Endodermal cell (in vitro differentiated cells): ENCODE results near the gene CGREF1. TPM values are rescaled to one million over a fixed set of nuclear protein-coding genes. Genes with fewer than 3 reads are reported as not detected.

Experiments used
- DNase-seq: peaks from one replicate; pipeline ENCODE4 v3.0.0-alpha.2; 2017
- H3K27ac ChIP-seq: 2 replicates; pipeline ENCODE4 v1.5.1; 2013; ENCODE audit warnings: mild to moderate bottlenecking, low read depth, low read length, moderate library complexity
- H3K27me3 ChIP-seq: 2 replicates; pipeline ENCODE4 v1.6.1; 2013; ENCODE audit warnings: mild to moderate bottlenecking, low read length, moderate library complexity; ENCODE audit not compliant: insufficient read depth, control insufficient read depth, poor library complexity, severe bottlenecking
- H3K36me3 ChIP-seq: 2 replicates; pipeline ENCODE4 v1.7.0; 2013; ENCODE audit warnings: mild to moderate bottlenecking, low read length, moderate library complexity; ENCODE audit not compliant: control insufficient read depth, insufficient read depth
- H3K4me1 ChIP-seq: one replicate; pipeline ENCODE4 v1.7.0; 2013; ENCODE audit warnings: low read length; ENCODE audit not compliant: control insufficient read depth, insufficient read depth
- H3K4me3 ChIP-seq: 2 replicates; pipeline ENCODE4 v1.5.1; 2013; ENCODE audit warnings: mild to moderate bottlenecking, low read length, moderate library complexity
- H3K9ac ChIP-seq: 2 replicates; pipeline ENCODE4 v1.6.1; 2013; ENCODE audit warnings: mild to moderate bottlenecking, low read length, moderate library complexity; ENCODE audit not compliant: poor library complexity, severe bottlenecking; ENCODE audit errors: extremely low read depth
- H3K9me3 ChIP-seq: 2 replicates; pipeline ENCODE4 v1.6.1; 2013; ENCODE audit warnings: mild to moderate bottlenecking, low read length, moderate library complexity; ENCODE audit not compliant: control insufficient read depth
- H3K27ac Mint-ChIP-seq: 2 replicates; pipeline ENCODE4 v1.8.0; 2020; ENCODE audit warnings: mixed read lengths
- H3K27me3 Mint-ChIP-seq: 2 replicates; pipeline ENCODE4 v1.8.0; 2021; ENCODE audit warnings: mild to moderate bottlenecking, mixed read lengths; ENCODE audit not compliant: insufficient read depth
- H3K36me3 Mint-ChIP-seq: 2 replicates; pipeline ENCODE4 v1.8.0; 2020; ENCODE audit warnings: low read depth, mixed read lengths
- H3K4me1 Mint-ChIP-seq: 2 replicates; pipeline ENCODE4 v1.8.0; 2020; ENCODE audit warnings: mixed read lengths
- H3K4me3 Mint-ChIP-seq: 2 replicates; pipeline ENCODE4 v1.8.0; 2020; ENCODE audit warnings: mild to moderate bottlenecking, moderate library complexity, mixed read lengths
- H3K9me3 Mint-ChIP-seq: 2 replicates; pipeline ENCODE4 v1.8.0; 2020; ENCODE audit warnings: mild to moderate bottlenecking, mixed read lengths
- WGBS, 2 experiments: methylation state at CpG; one replicate each; pipeline versions ENCODE4 v1.1.5 to v1.1.7; 2013; ENCODE audit warnings: missing lambda C conversion rate in 2 of 2, mixed read lengths in 1 of 2; ENCODE audit not compliant: insufficient coverage in 1 of 2, insufficient read length in 1 of 2; 5-methylcytosine and 5-hydroxymethylcytosine counted together
- total RNA-seq, 2 donors: library from RNA; stranded (reverse); fragmentation: NEBNext Ultra II Directional in 1 of 2; extraction: Animal tissue kit (Norgen Biotek cat#: 25700) in 1 of 2; gene quantifications; 2 replicates in 1 of 2; 3 replicates in 1 of 2; pipeline ENCODE4 v1.2.1, GENCODE V29; 2021
- TF ChIP-seq, protein P1 (sequence below): fragments of 200-600 bp; sonication (generic); conservative IDR thresholded peaks from 2 replicates; pipeline ENCODE4 v1.5.0; 2021; ENCODE audit warnings: antibody characterized with exemption, mild to moderate bottlenecking

CGREF1 gene
- total RNA-seq, 2 donors from 2014 or later: 0.20 to 0.33 TPM

DNA sequence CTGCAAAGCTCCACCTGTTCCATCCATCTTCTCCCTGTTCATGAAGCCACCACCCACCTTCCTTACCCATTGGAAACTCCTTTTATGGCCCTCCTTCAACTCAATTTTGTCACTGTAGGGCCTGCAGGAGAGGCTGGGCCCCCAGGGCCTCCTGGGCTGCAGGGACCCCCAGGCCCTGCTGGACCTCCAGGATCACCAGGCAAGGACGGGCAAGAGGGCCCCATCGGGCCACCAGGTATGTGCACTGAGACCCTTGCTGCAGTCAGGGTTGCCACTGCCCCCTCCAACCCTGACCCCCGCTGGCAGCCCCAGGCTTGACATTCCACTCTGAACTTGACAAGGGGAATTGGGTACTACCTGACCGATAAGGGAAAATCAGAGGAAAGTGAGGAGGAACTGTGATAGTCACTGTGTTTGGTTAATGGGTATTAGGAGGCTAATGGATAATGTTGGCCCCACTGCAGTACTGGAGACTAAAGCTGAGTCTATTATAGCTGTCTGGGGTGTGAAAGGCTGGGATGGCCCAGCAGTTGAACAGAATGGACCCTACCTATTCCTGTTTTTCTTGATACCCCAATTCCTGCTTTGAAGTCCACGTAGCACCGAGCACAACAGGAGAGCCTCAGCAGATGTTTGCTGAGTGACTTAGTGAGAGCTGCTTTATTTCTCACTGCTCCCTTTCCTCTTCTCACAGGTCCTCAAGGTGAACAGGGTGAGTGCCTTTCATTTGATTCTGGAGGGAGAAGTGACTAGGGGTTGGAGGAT is 34.4 kb downstream of the CGREF1 start:
- H3K36me3 Mint-ChIP-seq: no peaks in the 10 kb centered on the region
- TF ChIP-seq, protein P1, sequence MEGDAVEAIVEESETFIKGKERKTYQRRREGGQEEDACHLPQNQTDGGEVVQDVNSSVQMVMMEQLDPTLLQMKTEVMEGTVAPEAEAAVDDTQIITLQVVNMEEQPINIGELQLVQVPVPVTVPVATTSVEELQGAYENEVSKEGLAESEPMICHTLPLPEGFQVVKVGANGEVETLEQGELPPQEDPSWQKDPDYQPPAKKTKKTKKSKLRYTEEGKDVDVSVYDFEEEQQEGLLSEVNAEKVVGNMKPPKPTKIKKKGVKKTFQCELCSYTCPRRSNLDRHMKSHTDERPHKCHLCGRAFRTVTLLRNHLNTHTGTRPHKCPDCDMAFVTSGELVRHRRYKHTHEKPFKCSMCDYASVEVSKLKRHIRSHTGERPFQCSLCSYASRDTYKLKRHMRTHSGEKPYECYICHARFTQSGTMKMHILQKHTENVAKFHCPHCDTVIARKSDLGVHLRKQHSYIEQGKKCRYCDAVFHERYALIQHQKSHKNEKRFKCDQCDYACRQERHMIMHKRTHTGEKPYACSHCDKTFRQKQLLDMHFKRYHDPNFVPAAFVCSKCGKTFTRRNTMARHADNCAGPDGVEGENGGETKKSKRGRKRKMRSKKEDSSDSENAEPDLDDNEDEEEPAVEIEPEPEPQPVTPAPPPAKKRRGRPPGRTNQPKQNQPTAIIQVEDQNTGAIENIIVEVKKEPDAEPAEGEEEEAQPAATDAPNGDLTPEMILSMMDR: no peak
- peaks cover 26% of the 10 kb centered on the region for H3K27me3 Mint-ChIP-seq
- no peak overlapping the region for H3K27ac ChIP-seq
- H3K4me1 Mint-ChIP-seq: peaks cover 9% of the 10 kb centered on the region
- no peaks in the 10 kb centered on the region for H3K36me3 ChIP-seq
- no peak overlapping the region for H3K4me3 Mint-ChIP-seq
- no peaks in the 10 kb centered on the region for H3K9me3 ChIP-seq
- no peaks in the 10 kb centered on the region for H3K4me1 ChIP-seq
- peaks cover 26% of the 10 kb centered on the region for H3K27me3 ChIP-seq
- 76 to 89% methylated on average over 5 to 6 of the region's 6 CpGs for WGBS, 2 experiments
- no peak for DNase-seq
- no peak overlapping the region for H3K9ac ChIP-seq
- no peak overlapping the region for H3K27ac Mint-ChIP-seq
- H3K4me3 ChIP-seq: no peak overlapping the region
- no peaks in the 10 kb centered on the region for H3K9me3 Mint-ChIP-seq

DNA sequence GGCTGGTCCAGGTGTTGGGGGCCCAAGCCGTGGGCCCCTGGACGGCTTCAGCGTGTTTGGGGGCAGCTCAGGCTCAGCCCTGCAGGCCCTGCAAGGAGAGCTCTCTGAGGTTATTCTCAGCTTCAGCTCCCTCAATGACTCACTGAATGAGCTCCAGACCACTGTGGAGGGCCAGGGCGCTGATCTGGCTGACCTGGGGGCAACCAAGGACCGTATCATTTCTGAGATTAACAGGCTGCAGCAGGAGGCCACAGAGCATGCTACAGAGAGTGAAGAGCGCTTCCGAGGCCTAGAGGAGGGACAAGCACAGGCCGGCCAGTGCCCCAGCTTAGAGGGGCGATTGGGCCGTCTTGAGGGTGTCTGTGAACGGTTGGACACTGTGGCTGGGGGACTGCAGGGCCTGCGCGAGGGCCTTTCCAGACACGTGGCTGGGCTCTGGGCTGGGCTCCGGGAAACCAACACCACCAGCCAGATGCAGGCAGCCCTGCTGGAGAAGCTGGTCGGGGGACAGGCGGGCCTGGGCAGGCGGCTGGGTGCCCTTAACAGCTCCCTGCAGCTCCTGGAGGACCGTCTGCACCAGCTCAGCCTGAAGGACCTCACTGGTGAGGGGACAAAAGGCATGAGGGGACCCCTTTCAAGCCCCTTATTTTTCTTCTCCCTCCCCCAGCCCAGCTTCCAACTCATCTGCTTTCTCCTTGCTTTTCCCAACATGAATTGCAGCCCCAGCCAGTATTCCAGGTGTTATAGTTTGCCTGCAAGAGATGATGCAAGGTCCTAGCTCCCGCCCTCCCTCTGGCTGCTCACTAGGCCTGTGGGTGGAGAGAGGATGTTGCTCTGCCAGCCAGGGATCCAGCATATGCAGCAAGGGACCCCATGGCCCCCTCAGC is 35.3 kb downstream of the CGREF1 start:
- H3K27ac ChIP-seq: no peak overlapping the region
- H3K4me1 Mint-ChIP-seq: peaks cover 10% of the 10 kb centered on the region
- H3K9me3 Mint-ChIP-seq: no peaks in the 10 kb centered on the region
- TF ChIP-seq, protein P1: no peak
- no peak for DNase-seq
- H3K9me3 ChIP-seq: no peaks in the 10 kb centered on the region
- H3K27me3 Mint-ChIP-seq: peaks cover 24% of the 10 kb centered on the region
- H3K4me1 ChIP-seq: no peaks in the 10 kb centered on the region
- WGBS, 2 experiments: 89 to 94% methylated on average over 17 to 20 of the region's 20 CpGs
- no peak overlapping the region for H3K4me3 Mint-ChIP-seq
- no peaks in the 10 kb centered on the region for H3K36me3 ChIP-seq
- no peak overlapping the region for H3K4me3 ChIP-seq
- H3K36me3 Mint-ChIP-seq: no peaks in the 10 kb centered on the region
- no peak overlapping the region for H3K27ac Mint-ChIP-seq
- H3K9ac ChIP-seq: no peak overlapping the region
- peaks cover 21% of the 10 kb centered on the region for H3K27me3 ChIP-seq

DNA sequence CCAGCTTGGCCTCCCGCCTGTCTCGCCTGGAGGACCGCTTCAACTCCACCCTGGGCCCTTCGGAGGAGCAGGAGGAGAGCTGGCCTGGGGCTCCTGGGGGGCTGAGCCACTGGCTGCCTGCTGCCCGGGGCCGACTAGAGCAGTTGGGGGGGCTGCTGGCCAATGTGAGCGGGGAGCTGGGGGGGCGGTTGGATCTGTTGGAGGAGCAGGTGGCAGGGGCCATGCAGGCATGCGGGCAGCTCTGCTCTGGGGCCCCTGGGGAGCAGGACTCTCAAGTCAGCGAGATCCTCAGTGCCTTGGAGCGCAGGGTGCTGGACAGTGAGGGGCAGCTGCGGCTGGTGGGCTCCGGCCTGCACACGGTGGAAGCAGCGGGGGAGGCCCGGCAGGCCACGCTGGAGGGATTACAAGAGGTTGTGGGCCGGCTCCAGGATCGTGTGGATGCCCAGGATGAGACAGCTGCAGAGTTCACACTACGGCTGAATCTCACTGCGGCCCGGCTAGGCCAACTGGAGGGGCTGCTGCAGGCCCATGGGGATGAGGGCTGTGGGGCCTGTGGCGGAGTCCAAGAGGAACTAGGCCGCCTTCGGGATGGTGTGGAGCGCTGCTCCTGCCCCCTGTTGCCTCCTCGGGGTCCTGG is 36.0 kb downstream of the CGREF1 start:
- H3K4me1 ChIP-seq: no peaks in the 10 kb centered on the region
- WGBS, 2 experiments: 93 to 98% methylated on average over 9 to 27 of the region's 27 CpGs
- TF ChIP-seq, protein P1: no peak

More for the DNA sequence above, 36.0 kb downstream of the CGREF1 start:
- no peak overlapping the region for H3K4me3 Mint-ChIP-seq
- H3K4me1 Mint-ChIP-seq: peaks cover 14% of the 10 kb centered on the region
- H3K27ac Mint-ChIP-seq: no peak overlapping the region
- no peaks in the 10 kb centered on the region for H3K9me3 Mint-ChIP-seq
- Histone ChIP-seq H3K9me3 (no peaks in the 10 kb centered on the region), H3K4me3 (no peak overlapping the region), H3K27me3 (peaks cover 13% of the 10 kb centered on the region), H3K27ac (no peak overlapping the region), H3K9ac (no peak overlapping the region), H3K36me3 (no peaks in the 10 kb centered on the region)
- H3K36me3 Mint-ChIP-seq: no peaks in the 10 kb centered on the region
- peaks cover 18% of the 10 kb centered on the region for H3K27me3 Mint-ChIP-seq
- DNase-seq: no peak
